GM12878 (cell line): ENCODE results near the gene CBARP. TPM values are rescaled to one million over a fixed set of nuclear protein-coding genes. Genes with fewer than 3 reads are reported as not detected.

Experiments
- ATAC-seq: fragments of 200-7000 bp; cut with Tn5 transposase; 3 replicates; pipeline ENCODE4 v1.9.1; 2020; ENCODE audit warnings: mild to moderate bottlenecking, moderate library complexity
- BruUV-seq: library from RNA; stranded (reverse); fragments of 400-500 nt; replicated peaks from 2 replicates; lab custom pipeline; 2021; lab: Mats Ljungman, UMichigan
- CTCF ChIA-PET: fragments of 300-600 bp; sonication (Branson Sonifier 250); formaldehyde crosslinking; extraction: SDS; loops from one replicate; lab custom pipeline; 2021; ENCODE audit warnings: inconsistent platforms; lab: Yijun Ruan, JAX
- POLR2A ChIA-PET: fragments of 350-600 bp; formaldehyde crosslinking; extraction: SDS; loops from one replicate; lab custom pipeline; 2021; ENCODE audit warnings: inconsistent platforms; lab: Charles Lee
- RAD21 ChIA-PET: fragments of 300-600 bp; sonication (Branson Sonifier 250); formaldehyde crosslinking; loops from one replicate; lab custom pipeline; 2023; ENCODE audit warnings: antibody characterized with exemption; ENCODE audit not compliant: unreplicated experiment; lab: Charles Lee
- SMC1A ChIA-PET: fragments of 300-600 bp; sonication (Branson Sonifier 250); formaldehyde crosslinking; loops from one replicate; lab custom pipeline; 2023; ENCODE audit not compliant: unreplicated experiment, uncharacterized antibody; lab: Charles Lee
- DNase-seq: peaks from one replicate; pipeline ENCODE4 v3.0.0-alpha.2; 2011; ENCODE audit warnings: low read depth, low spot score
- FAIRE-seq: peaks from 3 replicates; lab custom pipeline; 2011; peaks lifted over from hg19 to GRCh38; lab: Jason Lieb, UNC
- H2AFZ ChIP-seq: 2 replicates; pipeline ENCODE4 v1.6.0; 2011; ENCODE audit warnings: low read depth, low read length, control low read depth; ENCODE audit not compliant: control insufficient read depth
- H3K27ac ChIP-seq: 2 replicates; pipeline ENCODE4 v1.5.1; 2011; ENCODE audit warnings: control low read depth; ENCODE audit not compliant: control insufficient read depth, insufficient read depth
- H3K27me3 ChIP-seq, 2 experiments: replicated peaks in 1 of 2; 2 replicates each; pipeline versions ENCODE4 v1.6.0 to v1.6.1; 2011; ENCODE audit warnings: low read length in 1 of 2; ENCODE audit not compliant: control insufficient read depth in 2 of 2, insufficient read depth in 2 of 2
- H3K36me3 ChIP-seq, 2 experiments: 2 replicates each; pipeline ENCODE4 v1.5.1; 2011; ENCODE audit warnings: low read length in 1 of 2; ENCODE audit not compliant: control insufficient read depth in 2 of 2, insufficient read depth in 2 of 2
- H3K4me1 ChIP-seq: 2 replicates; pipeline ENCODE4 v1.6.1; 2011; ENCODE audit warnings: mild to moderate bottlenecking, low read length, moderate library complexity, mixed read lengths; ENCODE audit not compliant: control insufficient read depth, insufficient read depth
- H3K4me2 ChIP-seq: 2 replicates; pipeline ENCODE4 v1.6.0; 2011; ENCODE audit warnings: control low read depth; ENCODE audit not compliant: control insufficient read depth, insufficient read depth
- H3K4me3 ChIP-seq: fragments of 200-600 bp; sonication (generic); 2 replicates; pipeline ENCODE4 v1.5.1; 2016
- H3K79me2 ChIP-seq: 2 replicates; pipeline ENCODE4 v1.6.0; 2011; ENCODE audit warnings: low read length; ENCODE audit not compliant: control insufficient read depth, insufficient read depth
- H3K9ac ChIP-seq: 2 replicates; pipeline ENCODE4 v1.8.0; 2011; ENCODE audit warnings: low read length, control low read depth, mixed read lengths; ENCODE audit not compliant: control insufficient read depth, insufficient read depth
- H3K9me3 ChIP-seq: replicated peaks from 3 replicates; pipeline ENCODE4 v1.5.1; 2011; ENCODE audit warnings: mild to moderate bottlenecking, low read length; ENCODE audit not compliant: control insufficient read depth, insufficient read depth
- H4K20me1 ChIP-seq: 2 replicates; pipeline ENCODE4 v1.6.0; 2011; ENCODE audit not compliant: control insufficient read depth, insufficient read depth
- CREB1 ChIP-seq: IDR thresholded peaks from 2 replicates; pipeline ENCODE4 v1.6.1; 2012; ENCODE audit warnings: low read depth, mild to moderate bottlenecking, inconsistent platforms
- EED ChIP-seq: sonication (generic); IDR thresholded peaks from 2 replicates; pipeline ENCODE4 v1.6.1; 2016; ENCODE audit warnings: antibody characterized with exemption, low read depth
- EGR1 ChIP-seq, 2 experiments: IDR thresholded peaks; 1 replicate in 1 of 2; 2 replicates in 1 of 2; pipeline ENCODE4 v1.6.1; 2011 to 2012; ENCODE audit warnings: low read depth in 2 of 2, low read length in 2 of 2, borderline replicate concordance in 1 of 2, mild to moderate bottlenecking in 1 of 2, moderate library complexity in 1 of 2
- HDGF ChIP-seq: fragments of 450-650 bp; IDR thresholded peaks from 2 replicates; pipeline ENCODE4 v1.6.1; 2016; ENCODE audit warnings: antibody characterized with exemption
- PBX3 ChIP-seq: IDR thresholded peaks from 2 replicates; pipeline ENCODE4 v1.6.1; 2011; ENCODE audit warnings: mild to moderate bottlenecking, low read depth, low read length, moderate library complexity; ENCODE audit not compliant: insufficient replicate concordance
- POLR2A ChIP-seq: IDR thresholded peaks from 2 replicates; pipeline ENCODE4 v1.6.1; 2011; ENCODE audit warnings: low read depth, mild to moderate bottlenecking, low read length
- RB1 ChIP-seq: fragments of 450-650 bp; formaldehyde crosslinking; IDR thresholded peaks from 2 replicates; pipeline ENCODE4 v1.6.1; 2017; ENCODE audit warnings: mild to moderate bottlenecking, borderline replicate concordance
- SUPT20H ChIP-seq: IDR thresholded peaks from 2 replicates; pipeline ENCODE4 v1.6.1; 2011; ENCODE audit warnings: low read depth, mild to moderate bottlenecking, low read length, moderate library complexity, borderline replicate concordance; ENCODE audit not compliant: control insufficient read depth
- WGBS: methylation state at CpG from one replicate; pipeline ENCODE4 v1.1.6; 2016; ENCODE audit warnings: low lambda C conversion rate; ENCODE audit not compliant: insufficient replicate concordance, insufficient coverage; ENCODE audit errors: missing lambda C conversion rate; 5-methylcytosine and 5-hydroxymethylcytosine counted together
- in situ Hi-C: fragments of 300-500 bp; cut with MboI; formaldehyde crosslinking; loops from 9 replicates; pipeline ENCODE4 v1.14.3; 2018; ENCODE audit warnings: mixed read lengths
- intact Hi-C: fragments of 100-400 bp; cut with micrococcal nuclease; formaldehyde crosslinking; loops from one replicate; pipeline ENCODE4 v1.14.2; 2022; ENCODE audit not compliant: unreplicated experiment
- polyA plus RNA-seq, 11 experiments: library from polyadenylated mRNA; depleted of rRNA in 4 of 11; unstranded in 6 of 11; stranded (reverse) in 5 of 11; fragments of >200 nt; fragmentation: Nextera tagmentation in 4 of 11; fragmentation: Illumina TruSeq in 1 of 11; extraction: Ambion mirVana in 4 of 11; extraction: Trizol in 1 of 11; gene quantifications; 1 replicate in 1 of 11; 2 replicates in 10 of 11; pipeline versions ENCODE4 v1.2.1 to v1.2.3, GENCODE V29; 2011 to 2016; ENCODE audit warnings: inconsistent platforms in 2 of 11, missing spikeins in 2 of 11, low read depth in 1 of 11
- total RNA-seq, 4 experiments: library from RNA; depleted of rRNA in 3 of 4; stranded (reverse); fragments of >200 nt in 3 of 4; fragmentation: Illumina TruSeq in 1 of 4; extraction: Trizol in 1 of 4; gene quantifications; 2 replicates each; pipeline versions ENCODE4 v1.2.1 to v1.2.3, GENCODE V29; 2013 to 2021
- TF ChIP-seq, protein P1 (sequence below): fragments of 450-650 bp; IDR thresholded peaks from 2 replicates; pipeline ENCODE4 v1.6.1; 2017; ENCODE audit warnings: mild to moderate bottlenecking, moderate library complexity
- TF ChIP-seq, protein P2 (sequence below): fragments of 450-650 bp; IDR thresholded peaks from 2 replicates; pipeline ENCODE4 v1.6.1; 2016; ENCODE audit warnings: mild to moderate bottlenecking

CBARP gene
- total and polyA plus RNA-seq, 10 of the 15 experiments (the other 5 are each of a cell fraction or from before 2014, with no cell fraction given) = 0.04 to 0.59 (median 0.18) TPM; not detected in 3

- ChIA-PET POLR2A (interaction anchor here (0.5 to 1.6 kb wide), 6 partner anchors 10 to 1210 kb away, joined by 3 to 7 read pairs (median 3); no protein-coding TSS in a partner anchor), RAD21 (interaction anchor here (0.8 to 1.7 kb wide), 4 partner anchors 31 to 275 kb away, joined by 3 to 4 read pairs (median 3); no protein-coding TSS in a partner anchor), CTCF (interaction anchor here (0.9 kb wide), 1 partner anchor 25 kb away, joined by 3 read pairs; no protein-coding TSS in a partner anchor), SMC1A (interaction anchor here (0.5 kb wide), 1 partner anchor 14 kb away, joined by 3 read pairs; no protein-coding TSS in a partner anchor)
- DNase-seq = peak; percentile 47
- Histone ChIP-seq H3K79me2 (peaks cover 70% of the 10 kb centered on the region), H3K27ac (peak overlapping the region; percentile 76), H4K20me1 (no peaks in the 10 kb centered on the region; the same call in 1 of the 2 replicates), H3K27me3 (no peaks in the 10 kb centered on the region), H3K4me3 (peak overlapping the region; percentile 46; the same call in 1 of the 2 replicates), H2AFZ (peak overlapping the region; percentile 66), H3K36me3 (peaks cover 7 to 15% of the 10 kb centered on the region in 2 experiments; a peak in 3 of 4 replicates), H3K4me1 (peaks cover 26% of the 10 kb centered on the region), H3K9me3 (no peaks in the 10 kb centered on the region), H3K9ac (peak overlapping the region; percentile 43), H3K4me2 (peak overlapping the region; percentile 72)
- WGBS = 46% methylated on average over 39 of the region's 39 CpGs
- intact Hi-C loops (no loop called here), in situ Hi-C loops (no loop called here)
- ATAC-seq = peak; percentile 91
- BruUV-seq = no TSS peak
- FAIRE-seq = peak; percentile 86
- TF ChIP-seq CREB1 (0 out of 2 replicates have a peak, but pooled peaks have one; percentile 30), EED (0 out of 2 replicates have a peak, but pooled peaks have one; percentile 24), PBX3 (peak; percentile 84), POLR2A (peak; percentile 51; the same call in 1 of the 2 replicates), HDGF (0 out of 2 replicates have a peak, but pooled peaks have one; percentile 22), EGR1 (IDR thresholded peaks at IDR 0.05; ENCODE audit: borderline replicate concordance in 1 of 2, low read depth in 2 of 2, low read length in 2 of 2) (peak in 1 of 2 experiments; percentile 29; a peak in 1 of 3 replicates), SUPT20H (no peak), RB1 (no peak)
- TF ChIP-seq, protein P1, sequence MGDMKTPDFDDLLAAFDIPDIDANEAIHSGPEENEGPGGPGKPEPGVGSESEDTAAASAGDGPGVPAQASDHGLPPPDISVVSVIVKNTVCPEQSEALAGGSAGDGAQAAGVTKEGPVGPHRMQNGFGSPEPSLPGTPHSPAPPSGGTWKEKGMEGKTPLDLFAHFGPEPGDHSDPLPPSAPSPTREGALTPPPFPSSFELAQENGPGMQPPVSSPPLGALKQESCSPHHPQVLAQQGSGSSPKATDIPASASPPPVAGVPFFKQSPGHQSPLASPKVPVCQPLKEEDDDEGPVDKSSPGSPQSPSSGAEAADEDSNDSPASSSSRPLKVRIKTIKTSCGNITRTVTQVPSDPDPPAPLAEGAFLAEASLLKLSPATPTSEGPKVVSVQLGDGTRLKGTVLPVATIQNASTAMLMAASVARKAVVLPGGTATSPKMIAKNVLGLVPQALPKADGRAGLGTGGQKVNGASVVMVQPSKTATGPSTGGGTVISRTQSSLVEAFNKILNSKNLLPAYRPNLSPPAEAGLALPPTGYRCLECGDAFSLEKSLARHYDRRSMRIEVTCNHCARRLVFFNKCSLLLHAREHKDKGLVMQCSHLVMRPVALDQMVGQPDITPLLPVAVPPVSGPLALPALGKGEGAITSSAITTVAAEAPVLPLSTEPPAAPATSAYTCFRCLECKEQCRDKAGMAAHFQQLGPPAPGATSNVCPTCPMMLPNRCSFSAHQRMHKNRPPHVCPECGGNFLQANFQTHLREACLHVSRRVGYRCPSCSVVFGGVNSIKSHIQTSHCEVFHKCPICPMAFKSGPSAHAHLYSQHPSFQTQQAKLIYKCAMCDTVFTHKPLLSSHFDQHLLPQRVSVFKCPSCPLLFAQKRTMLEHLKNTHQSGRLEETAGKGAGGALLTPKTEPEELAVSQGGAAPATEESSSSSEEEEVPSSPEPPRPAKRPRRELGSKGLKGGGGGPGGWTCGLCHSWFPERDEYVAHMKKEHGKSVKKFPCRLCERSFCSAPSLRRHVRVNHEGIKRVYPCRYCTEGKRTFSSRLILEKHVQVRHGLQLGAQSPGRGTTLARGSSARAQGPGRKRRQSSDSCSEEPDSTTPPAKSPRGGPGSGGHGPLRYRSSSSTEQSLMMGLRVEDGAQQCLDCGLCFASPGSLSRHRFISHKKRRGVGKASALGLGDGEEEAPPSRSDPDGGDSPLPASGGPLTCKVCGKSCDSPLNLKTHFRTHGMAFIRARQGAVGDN = 0 out of 2 replicates have a peak, but pooled peaks have one; percentile 38
- TF ChIP-seq, protein P2, sequence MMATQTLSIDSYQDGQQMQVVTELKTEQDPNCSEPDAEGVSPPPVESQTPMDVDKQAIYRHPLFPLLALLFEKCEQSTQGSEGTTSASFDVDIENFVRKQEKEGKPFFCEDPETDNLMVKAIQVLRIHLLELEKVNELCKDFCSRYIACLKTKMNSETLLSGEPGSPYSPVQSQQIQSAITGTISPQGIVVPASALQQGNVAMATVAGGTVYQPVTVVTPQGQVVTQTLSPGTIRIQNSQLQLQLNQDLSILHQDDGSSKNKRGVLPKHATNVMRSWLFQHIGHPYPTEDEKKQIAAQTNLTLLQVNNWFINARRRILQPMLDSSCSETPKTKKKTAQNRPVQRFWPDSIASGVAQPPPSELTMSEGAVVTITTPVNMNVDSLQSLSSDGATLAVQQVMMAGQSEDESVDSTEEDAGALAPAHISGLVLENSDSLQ = peak; percentile 92
Observed at GRCh38 chr19:1213391-1214286, 24.2 kb downstream of the CBARP start.
